Activated CD4-positive, alpha-beta T cell treated with anti-CD3 and anti-CD28 coated beads, Interleukin-2, amount 50 U/mL, for 16 hours (primary cell): Measurements from ENCODE around the gene RFTN1.
A peak's percentile ranks its signal among the peaks of the same experiment; 100 is the strongest.

ENCODE experiments used
- DNase-seq: peaks from one replicate; pipeline ENCODE4 v3.0.0-alpha.2; 2020

RFTN1 gene

DNA sequence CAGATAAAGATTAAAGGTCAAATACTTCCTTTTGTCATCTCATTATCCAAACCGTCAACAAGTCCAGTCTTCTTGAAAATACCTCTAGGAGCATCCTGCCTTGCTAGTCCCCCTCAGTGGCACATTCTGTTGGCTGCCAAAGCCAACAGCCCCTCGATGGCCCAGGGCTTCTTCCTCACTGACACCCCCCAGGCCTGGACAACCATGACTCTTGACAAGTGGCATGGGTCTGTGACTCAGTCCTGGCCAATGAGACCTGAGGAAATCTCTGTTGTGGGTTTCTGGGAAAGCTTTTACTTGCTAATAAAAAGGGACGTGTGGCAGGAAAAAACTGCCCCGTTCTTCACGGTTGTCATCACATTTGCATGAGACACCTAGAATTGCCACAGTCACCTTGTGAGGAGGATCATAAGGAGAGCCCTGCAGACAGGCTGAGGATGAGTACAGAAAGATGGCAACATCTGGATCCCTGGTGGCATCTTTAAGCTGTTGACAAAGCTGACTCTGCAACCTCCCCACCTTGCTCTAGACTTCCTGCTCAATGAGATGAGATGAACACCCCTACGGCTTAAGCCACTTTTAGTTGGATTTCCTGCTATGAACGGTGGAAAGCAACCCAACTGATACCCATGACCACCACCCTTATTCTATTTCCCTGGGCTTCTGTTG, 167.0 kb downstream of the RFTN1 start:
- DNase-seq: no peak

DNA sequence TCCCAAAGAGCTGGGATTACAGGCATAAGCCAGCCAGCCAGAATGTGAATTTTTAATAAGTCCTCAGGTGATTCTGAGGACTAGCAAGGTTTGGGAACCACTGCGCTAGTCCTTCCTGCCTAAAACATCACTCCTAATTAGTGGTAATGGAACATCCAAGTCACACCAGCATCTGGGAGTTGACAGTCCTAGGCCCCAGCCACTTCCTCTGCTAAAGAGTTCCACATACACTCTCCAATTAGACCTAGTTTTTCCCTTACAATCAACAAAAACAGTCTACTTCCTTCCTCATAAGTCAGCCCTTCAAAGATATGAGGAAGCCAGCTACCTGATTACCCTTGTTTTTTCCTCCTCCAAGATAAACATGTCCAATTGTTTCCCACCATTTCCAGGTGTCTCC, 170.4 kb downstream of the RFTN1 start:
- DNase-seq: no peak

DNA sequence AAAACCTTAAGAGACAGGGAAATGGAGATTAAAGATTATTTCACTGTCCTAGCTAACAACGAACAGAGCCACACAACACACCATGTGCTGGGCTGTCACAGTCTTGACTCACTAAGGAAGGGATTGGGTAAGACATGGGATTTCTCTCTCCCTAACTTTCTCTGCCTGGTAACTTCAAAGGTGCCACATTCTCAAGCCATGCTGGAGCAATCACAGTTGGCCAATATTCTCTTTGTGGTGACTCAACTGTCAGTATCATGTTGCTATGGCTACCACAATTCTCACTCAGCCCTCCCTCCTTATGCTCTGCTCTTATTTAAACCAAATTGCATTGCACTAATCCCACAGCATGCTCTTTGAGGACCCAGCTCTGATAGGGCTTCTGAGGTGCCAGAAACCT, 174.5 kb downstream of the RFTN1 start:
- DNase-seq: peak; percentile 52

DNA sequence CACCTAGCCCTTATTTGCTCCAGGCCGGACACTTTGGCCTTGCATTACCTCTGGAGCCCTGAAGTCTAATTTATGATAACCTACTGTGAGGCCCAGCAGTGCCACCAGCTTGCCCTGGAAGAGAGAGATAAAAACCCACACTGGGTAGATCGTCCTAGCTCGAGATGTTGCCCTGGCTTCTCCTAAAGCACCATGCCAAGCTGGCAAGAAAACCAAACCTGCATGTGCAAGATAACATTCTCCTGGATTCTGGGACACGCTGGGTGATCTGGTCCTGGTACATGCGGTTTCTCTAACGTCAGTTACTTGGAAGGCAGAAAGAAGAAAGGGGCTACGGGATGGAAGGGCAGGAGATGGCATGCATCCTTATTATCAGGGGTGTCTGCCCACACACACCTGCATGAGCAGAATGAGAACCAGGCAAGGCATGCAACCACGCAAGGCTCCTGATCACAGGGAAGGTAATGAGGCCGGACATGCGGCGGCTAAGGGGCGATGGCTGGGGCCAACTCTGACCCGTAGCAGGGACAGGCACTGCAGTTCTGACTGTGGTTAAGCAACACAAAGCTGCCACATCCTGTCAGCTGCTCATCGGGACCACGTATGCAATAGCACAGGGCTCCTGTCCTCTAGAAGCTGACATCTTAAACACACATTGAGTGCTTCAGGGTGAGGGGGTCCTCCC, 175.5 kb downstream of the RFTN1 start:
- peak; percentile 73 for DNase-seq

DNA sequence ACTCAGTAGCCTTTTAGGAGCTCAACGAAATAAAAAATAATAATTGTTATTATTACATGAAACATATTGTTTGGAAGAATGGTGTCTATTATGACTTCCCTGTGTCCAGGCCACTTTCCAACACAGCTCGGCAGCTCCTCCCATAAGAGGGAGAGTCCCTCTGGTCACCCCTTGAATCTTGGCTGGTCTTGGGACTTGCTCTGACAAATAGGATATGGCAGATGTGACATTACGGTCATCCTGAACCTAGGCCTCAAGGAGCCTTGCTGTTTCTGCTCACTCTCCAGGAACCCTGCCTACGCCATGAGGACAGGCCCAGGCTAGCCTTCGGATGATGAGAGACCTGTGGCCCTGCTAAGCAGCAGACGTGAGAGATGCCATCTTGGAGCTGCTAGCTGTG, 176.7 kb downstream of the RFTN1 start:
- DNase-seq: no peak

DNA sequence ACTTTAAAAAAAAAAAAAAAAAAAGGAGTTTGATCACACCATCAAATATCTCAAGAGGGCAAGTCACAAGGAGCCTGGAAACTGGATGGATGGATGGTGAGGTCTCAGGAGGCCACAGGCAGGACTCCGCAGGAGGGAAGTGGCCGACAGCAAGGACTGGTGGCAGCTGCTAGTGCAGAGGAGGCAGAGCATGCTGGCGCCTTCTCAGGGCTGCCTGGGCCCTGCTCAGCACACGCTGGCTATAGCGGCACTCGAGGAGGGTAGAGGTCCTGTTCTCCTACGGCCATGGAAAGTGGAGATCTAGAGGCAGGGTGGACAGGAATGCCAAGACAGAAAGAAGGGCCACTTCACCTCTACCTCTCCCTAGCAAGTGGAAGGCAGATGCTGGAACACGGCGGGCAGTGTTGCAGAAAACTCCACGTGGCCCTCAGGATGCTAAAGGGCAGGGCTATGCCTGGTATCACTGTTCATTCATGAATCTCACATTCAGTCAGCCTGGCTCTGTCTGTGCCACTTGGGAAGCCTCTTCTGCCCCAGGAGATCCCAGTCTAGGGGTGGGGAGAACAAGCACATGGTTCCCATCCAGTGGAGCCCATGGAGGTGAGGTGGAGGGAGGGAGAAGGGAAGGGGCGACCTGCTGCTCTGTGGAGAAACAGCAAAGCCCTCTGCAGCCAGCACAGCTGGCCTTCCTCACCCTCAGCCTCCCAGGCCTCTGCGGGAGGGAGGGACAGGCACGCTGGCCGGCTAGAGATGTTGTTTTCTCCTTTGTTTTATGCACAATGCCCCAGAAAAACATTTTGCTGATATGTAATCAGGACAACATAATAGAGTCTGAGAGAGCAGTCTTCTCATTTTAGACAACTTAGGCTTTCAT, 177.5 kb downstream of the RFTN1 start:
- no peak for DNase-seq

DNA sequence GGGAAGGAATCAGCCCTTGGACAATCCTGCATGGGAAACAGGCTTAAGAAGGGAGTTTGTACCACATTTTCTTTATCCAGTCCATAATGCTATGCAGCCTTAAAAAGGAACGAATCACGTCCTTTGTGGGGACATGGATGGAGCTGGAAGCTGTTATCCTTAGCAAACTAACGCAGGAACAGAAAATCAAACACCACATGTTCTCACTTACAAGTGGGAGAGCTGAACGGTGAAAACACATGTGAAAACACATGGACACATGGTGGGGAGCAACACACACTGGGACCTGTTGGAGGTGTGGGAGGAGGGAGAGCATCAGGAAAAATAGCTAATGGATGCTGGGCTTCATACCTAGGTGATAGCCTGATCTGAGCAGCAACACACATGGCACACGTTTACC, 178.2 kb downstream of the RFTN1 start:
- DNase-seq: no peak

DNA sequence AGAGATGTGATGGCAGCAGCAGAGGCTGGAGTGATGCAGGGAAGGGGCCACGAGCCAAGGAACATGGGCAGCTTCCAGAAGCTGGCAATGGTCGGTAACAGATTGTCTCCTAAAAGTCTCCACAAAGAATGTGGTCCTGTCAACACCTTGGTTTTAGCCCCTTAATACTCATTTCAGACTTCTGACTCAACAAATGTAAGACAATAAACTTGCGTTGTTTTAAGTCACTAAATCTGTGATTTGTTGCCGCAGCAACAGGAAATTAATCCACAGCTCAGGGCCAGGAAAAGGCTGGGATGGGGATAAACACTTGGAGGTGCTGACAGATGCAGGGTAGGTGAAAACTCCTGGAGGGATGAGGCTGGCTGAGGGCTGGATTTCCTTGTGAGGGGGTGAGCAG, 178.6 kb downstream of the RFTN1 start:
- no peak for DNase-seq

DNA sequence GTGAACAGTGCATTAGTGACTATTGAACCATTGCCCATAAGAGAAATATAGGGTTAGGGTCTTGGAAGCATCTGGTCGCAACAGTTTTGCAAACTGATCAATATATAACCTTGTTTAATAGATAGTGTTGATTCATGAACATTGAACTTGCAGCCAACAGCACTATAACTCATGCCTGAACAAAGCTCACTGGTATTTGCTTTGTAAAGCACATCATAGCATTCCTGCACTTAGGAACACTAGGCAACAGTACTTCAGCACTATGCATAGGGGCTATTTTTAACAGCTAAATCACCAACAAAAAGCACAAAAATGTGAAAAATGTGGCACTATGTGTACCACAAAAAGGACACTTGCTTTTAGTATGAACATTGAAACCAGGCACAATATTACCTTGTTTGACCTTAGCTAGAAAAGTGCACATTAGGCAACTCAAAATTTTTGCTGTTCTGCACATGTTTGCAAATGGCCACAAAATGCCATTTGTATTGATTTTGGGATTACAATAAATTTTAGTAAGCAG, 180.5 kb downstream of the RFTN1 start:
- DNase-seq: no peak

DNA sequence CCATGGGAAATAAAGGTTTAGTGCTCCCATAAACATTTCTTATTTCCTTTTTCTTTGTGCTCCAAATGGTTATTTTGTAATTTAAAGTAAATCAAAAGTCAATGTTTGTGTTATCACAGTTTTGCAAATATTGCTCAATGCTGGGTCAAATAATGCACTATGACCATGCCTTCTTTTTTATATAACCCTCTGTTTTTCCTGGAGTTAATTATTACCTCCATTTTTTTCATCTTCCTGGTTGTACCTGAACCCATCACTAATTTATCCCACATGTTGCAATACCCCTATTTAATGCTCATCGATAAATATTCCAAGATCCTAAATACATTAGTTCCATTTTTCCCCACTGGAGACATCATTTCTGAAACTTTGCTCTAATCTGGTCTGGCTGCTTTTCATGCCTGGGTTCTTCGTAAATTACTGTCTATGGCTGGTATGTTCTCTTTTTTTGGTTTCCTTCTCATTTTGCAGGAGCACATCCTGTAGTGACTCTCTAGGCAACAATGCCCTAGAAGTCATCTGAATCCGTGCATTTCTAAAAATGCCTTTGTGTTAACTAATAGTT, 182.1 kb downstream of the RFTN1 start:
- no peak for DNase-seq

DNA sequence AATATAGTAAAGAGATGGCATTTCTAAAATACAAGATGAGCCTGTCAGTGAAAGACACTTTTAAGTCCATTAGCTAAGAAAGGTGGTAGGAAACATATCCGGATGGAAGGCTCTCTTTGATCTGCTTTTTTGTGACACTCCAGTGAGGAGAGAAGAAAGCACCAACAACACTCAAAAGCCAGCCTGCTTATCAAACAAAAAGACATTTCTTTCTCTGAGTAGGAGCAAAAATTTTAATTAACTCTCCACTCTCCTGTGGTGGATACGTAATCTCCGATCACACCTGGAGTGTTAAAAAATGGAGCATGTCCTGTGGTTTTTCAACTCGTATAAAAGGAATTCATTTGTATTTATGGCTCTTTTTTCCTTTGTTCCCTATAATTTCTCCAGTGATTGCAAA, 183.1 kb downstream of the RFTN1 start:
- no peak for DNase-seq

DNA sequence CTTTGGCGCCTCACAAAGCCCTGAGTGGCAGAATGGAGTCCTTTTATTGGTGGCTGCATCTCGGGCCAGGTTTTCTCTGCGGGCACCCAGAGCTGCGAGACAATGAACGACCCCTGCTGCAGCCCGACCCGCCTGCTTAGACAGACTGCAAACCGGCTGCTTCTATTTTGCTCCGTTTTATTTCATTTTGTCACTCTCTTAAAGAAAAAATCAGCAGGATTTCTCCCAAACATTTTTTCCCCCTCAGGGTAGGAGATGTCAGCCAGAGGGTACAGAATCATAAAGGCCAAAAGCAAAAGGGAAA, 183.7 kb downstream of the RFTN1 start:
- DNase-seq: no peak

DNA sequence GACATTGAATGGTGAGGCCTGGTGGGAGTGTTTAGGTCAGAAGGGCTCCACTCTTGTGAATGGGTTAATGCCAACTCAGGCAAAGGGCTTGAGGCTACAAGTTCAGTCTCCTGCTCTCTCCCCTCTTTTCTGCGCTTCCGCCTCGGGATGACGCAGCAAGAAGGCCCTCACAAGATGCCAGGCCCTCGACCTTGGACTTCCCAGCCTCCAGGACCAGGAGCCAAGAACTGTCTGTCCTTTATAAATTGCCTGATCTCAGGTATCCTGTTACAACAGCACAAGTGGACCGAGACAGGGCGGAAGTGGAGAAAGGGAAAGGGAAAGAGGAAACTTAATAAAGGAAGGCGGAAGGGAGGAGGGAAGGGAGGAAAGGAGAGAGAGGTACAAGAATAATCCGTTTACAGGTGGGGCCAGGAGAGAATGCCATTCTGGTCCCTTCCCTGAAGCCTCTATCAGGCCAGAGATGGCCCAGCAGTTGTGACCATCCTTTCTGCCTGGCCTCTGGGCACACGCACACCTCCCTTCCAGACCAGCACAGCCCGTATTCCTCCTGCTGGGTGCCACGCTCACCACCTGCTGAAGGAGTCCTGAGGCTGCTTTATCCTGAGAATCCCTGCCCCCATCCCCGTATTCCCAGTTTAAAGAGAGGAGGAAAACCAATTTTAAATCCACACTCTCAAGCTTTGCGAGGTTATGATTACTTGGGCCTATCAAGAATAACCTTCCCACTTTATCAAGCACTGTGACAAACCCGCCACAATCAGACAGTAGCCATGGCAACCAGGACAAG, 184.3 kb downstream of the RFTN1 start:
- no peak for DNase-seq

DNA sequence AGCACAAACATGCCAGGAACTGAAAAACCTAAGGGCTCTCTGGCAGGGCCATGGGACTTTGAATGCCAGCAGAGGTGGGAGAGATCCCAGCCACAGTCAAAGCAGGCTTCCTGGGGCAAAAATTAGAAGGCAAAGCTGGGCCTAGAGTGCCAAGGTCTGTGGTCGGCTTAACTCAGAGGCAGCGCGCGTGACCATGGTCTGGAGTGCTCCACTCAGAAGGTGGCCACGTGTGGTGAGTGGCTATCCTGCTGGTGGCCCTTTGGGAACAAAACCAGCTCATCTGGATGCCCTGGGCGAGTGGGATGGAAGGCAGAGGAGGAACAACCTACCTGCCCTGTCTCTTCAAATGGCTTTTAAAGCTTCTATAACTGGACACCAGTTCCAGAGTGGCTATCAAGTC, 185.4 kb downstream of the RFTN1 start:
- DNase-seq: no peak

DNA sequence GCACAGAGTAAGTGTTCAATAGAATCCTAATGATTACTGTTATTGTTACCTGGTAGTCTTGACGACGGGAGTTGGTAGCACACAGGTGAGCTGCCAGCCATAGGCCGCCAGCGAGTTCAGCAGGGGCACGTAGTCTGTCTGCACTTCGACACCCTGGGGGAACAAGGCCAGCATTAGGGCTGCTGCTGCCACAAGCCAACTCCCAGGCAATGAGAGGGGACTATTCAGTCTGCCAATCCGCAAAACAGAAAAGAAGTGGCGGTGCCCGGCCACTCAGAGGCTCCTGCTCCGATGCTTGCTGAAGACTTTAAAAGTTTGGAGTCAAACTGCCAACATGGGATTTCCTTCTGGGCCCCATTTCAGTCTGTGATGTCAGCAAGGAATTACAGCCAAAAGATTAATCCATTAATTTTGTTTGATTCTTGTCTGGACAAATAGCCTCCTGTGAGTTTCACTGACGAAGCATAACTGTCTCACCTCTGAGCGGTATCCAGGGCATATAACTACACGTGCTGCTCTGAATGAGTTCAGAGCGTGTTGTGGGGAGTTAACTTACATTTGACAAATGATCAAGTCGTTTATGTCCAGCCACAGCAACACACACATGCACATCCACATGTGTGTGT, 186.7 kb downstream of the RFTN1 start:
- no peak for DNase-seq

DNA sequence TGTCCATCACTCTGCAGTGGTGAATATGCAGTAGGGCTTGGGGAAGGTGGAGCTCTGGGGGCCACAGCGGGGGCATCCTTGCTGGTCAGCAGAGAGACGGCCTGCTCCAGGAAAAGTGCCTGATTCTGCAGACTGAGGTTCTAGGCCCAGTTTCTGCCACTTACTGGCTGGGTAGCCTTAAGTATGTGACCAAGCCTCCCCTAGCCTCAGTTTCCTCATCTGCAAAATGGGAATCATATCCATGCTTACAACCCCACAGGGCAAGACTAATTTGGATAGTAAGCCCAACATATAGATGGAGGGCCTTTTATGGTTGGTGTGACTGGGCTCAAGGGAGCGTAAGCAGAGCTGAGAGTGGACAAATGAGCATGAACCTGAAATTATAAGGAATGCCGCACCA, 187.6 kb downstream of the RFTN1 start:
- DNase-seq: no peak

DNA sequence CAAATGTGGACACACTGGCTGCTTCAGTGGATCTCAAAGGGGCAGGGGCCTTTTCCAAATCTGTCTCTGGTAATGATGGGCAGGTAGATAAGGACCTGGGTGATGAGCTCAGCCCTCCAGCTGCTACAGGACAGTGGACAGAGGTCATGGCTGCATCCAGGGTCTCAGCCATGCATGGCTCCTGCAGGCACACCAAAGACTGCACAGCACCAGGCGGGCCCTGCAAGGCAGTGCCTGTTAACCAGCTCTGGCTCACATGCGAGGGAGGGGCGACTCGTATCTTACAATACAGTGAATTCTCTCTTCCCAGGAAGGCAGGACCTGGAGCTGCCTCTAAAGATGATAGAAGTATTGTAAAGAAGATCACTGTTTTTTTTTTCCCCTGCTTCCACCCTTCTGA, 189.8 kb downstream of the RFTN1 start:
- DNase-seq: no peak

DNA sequence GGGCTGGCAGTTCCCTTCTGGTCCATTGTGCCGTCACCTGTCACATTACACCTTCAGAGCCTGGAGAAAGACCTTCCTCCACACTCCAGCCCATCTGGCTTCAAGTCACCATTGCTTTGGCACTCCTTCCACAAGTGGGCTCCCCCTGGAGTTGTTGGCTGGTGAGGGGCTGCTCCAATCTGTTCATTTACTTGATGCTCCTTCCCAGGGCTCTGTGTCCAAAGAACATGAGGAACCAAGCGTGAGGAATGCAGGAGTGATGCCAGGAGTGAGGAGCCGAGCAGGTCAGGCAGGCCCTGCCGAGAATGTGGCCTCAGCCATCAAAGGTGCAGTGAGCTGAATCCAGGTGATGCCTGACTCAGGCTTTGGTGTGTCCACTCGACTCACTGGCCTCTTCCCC, 191.3 kb downstream of the RFTN1 start:
- no peak for DNase-seq

DNA sequence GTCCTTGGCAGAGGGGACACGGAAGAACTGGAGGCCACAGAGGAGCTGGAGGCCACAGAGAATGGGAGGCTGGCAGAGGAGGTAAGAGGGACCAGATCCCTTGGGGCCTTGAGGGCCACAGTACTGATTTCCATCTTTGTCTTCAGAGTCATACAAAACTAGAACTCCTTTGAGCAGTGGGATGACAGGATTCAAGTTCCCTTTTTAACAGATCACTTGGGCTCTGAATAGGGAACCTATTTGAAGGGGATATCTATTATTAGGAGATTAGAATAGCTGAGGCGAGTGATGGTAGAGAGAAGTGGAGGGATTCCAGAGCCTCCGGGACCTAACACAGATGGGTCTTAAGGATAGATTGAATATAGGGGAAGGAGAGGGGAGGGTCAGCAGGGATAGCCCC, 192.8 kb downstream of the RFTN1 start:
- no peak for DNase-seq

DNA sequence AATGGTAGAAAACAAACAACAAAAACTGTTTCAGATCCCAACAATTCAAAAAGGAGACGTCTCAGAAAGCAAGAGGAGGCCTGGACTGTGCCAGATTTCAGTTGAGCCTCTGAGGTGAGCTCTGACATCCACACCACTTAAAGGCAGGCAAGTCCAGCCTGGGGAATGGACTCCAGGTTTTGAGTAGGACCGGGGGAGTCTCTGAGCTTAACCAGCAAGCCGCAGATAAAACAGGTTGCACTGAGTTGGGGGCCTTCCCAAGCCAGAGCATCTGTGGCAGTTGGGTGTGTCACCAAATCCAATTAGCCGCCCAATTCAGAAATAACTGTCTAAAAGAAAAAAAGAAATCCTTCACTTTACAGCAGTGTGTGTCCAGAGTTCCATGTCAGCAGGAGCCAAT, 193.8 kb downstream of the RFTN1 start:
- DNase-seq: no peak

DNA sequence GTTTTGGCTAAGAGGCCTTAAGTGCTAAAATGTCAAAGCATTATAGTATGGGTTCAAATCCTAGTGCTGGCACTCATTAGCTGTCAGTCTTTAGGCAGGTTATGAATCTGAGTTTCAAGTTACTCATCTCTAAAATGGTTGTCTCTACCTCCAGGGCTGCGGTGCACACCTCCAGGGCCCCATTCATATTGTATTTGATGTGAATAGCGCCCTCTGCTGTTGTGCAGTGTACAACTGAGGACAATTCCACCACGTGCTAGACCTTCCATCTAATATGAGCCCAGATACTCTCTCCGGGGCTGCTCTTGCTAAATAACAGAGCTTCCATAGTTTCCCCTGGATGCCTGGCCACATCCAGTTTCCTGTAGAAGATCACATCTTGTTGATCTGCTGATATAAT, 194.2 kb downstream of the RFTN1 start:
- DNase-seq: peak; percentile 93

DNA sequence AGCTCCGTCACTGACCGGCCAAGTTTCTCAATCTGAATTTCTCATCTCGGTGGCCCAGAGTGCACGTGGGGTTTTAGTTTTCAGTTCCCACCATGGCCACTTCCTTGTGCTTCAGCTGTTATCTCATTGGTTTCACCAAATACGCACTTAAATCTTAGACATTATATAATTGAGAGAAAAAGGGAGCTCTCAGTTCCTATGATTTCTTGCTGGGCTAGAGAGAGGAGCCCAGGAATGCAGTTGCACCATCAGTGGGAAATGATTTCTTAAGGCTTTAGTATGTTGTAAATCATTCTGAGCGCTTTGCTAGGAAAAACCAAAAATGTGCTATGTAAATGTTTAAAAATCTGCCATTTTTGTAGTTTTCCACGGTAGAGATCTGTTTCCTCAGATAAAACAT, 195.3 kb downstream of the RFTN1 start:
- DNase-seq: no peak
